Activated T-cell treated with anti-CD3 and anti-CD28 coated beads, Interleukin-2, amount 50 U/mL, for 4 hours (primary cell): ENCODE data around the gene RARRES2. TPM values are rescaled to one million over a fixed set of nuclear protein-coding genes. Genes with fewer than 3 reads are reported as not detected.
"Not testable (repeated sequence)": the region's sequence is repeated elsewhere in the genome, so short reads cannot be mapped to it uniquely, and the experiment has no call there.

Source experiments
- ATAC-seq, 2 donors: fragments of 200-7000 bp; cut with Tn5 transposase; one replicate each; pipeline ENCODE4 v1.10.0; 2021
- DNase-seq: peaks from one replicate; pipeline ENCODE4 v3.0.0-alpha.2; 2020
- H3K27me3 Mint-ChIP-seq: one replicate; pipeline ENCODE4 v1.8.0; 2021; ENCODE audit warnings: low read depth, mixed read lengths
- H3K36me3 Mint-ChIP-seq: one replicate; pipeline ENCODE4 v1.8.0; 2022; ENCODE audit warnings: mixed read lengths; ENCODE audit not compliant: insufficient read depth
- H3K4me1 Mint-ChIP-seq: one replicate; pipeline ENCODE4 v1.8.0; 2021; ENCODE audit warnings: low read depth, mixed read lengths
- H3K4me3 Mint-ChIP-seq: one replicate; pipeline ENCODE4 v1.8.0; 2021; ENCODE audit warnings: mild to moderate bottlenecking, moderate library complexity, mixed read lengths
- H3K9me3 Mint-ChIP-seq: one replicate; pipeline ENCODE4 v1.8.0; 2021; ENCODE audit warnings: mixed read lengths
- total RNA-seq, 3 donors: library from RNA; stranded (reverse); gene quantifications; one replicate each; pipeline ENCODE4 v1.2.1, GENCODE V29; 2021

The RARRES2 gene
- total RNA-seq, 3 donors from 2014 or later, result 1.2 to 1.4 (median 1.3) TPM

GRCh38 chr7:150316987-150317386 is 24.4 kb downstream of the RARRES2 start:
- not testable (repeated sequence) for H3K9me3 Mint-ChIP-seq
- H3K4me1 Mint-ChIP-seq, result peaks cover 21% of the 10 kb centered on the region

GRCh38 chr7:150314639-150315239 is 26.7 kb downstream of the RARRES2 start:
- H3K9me3 Mint-ChIP-seq, result no peaks in the 10 kb centered on the region
- no peak for ATAC-seq
- no peak overlapping the region for H3K4me3 Mint-ChIP-seq
- no peaks in the 10 kb centered on the region for H3K27me3 Mint-ChIP-seq
- H3K4me1 Mint-ChIP-seq, result peaks cover 2% of the 10 kb centered on the region
- H3K36me3 Mint-ChIP-seq, result peaks cover 11% of the 10 kb centered on the region
- no peak for DNase-seq

More at GRCh38 chr7:150316987-150317386, 24.4 kb downstream of the RARRES2 start:
- not testable (repeated sequence) for H3K4me3 Mint-ChIP-seq, DNase-seq, ATAC-seq, H3K27me3 Mint-ChIP-seq
- H3K36me3 Mint-ChIP-seq, result peaks cover 11% of the 10 kb centered on the region

- Mint-ChIP-seq H3K27me3 (no peaks in the 10 kb centered on the region), H3K36me3 (peaks cover 11% of the 10 kb centered on the region), H3K9me3 (no peaks in the 10 kb centered on the region), H3K4me1 (peaks cover 2% of the 10 kb centered on the region), H3K4me3 (no peak overlapping the region)
- DNase-seq (no peak), ATAC-seq (no peak)
Measured at GRCh38 chr7:150313870-150314269, 27.6 kb downstream of the RARRES2 start.

- ATAC-seq, result no peak
- Mint-ChIP-seq H3K9me3 (no peaks in the 10 kb centered on the region), H3K4me1 (peaks cover 5% of the 10 kb centered on the region)
Measured at GRCh38 chr7:150313367-150313809, 28.0 kb downstream of the RARRES2 start.

GRCh38 chr7:150312649-150313366 is 28.6 kb downstream of the RARRES2 start:
- DNase-seq, H3K4me1 Mint-ChIP-seq, ATAC-seq, H3K36me3 Mint-ChIP-seq, H3K4me3 Mint-ChIP-seq, H3K9me3 Mint-ChIP-seq, H3K27me3 Mint-ChIP-seq: not testable (repeated sequence)

More at GRCh38 chr7:150313367-150313809, 28.0 kb downstream of the RARRES2 start:
- DNase-seq, result no peak
- no peak overlapping the region for H3K4me3 Mint-ChIP-seq
- peaks cover 11% of the 10 kb centered on the region for H3K36me3 Mint-ChIP-seq
- no peaks in the 10 kb centered on the region for H3K27me3 Mint-ChIP-seq

GRCh38 chr7:150311711-150312110 is 29.7 kb downstream of the RARRES2 start:
- DNase-seq (no peak), ATAC-seq (no peak)
- Mint-ChIP-seq H3K4me1 (peaks cover 5% of the 10 kb centered on the region), H3K9me3 (no peaks in the 10 kb centered on the region), H3K36me3 (peaks cover 6% of the 10 kb centered on the region), H3K27me3 (no peaks in the 10 kb centered on the region), H3K4me3 (no peak overlapping the region)

- no peak overlapping the region for H3K4me3 Mint-ChIP-seq
- no peaks in the 10 kb centered on the region for H3K27me3 Mint-ChIP-seq
- H3K4me1 Mint-ChIP-seq, result peaks cover 5% of the 10 kb centered on the region
- DNase-seq (no peak), ATAC-seq (no peak)
- peaks cover 6% of the 10 kb centered on the region for H3K36me3 Mint-ChIP-seq
- no peaks in the 10 kb centered on the region for H3K9me3 Mint-ChIP-seq
Measured at GRCh38 chr7:150311146-150311545, 30.3 kb downstream of the RARRES2 start.

- H3K36me3 Mint-ChIP-seq, result peaks cover 3% of the 10 kb centered on the region
- H3K27me3 Mint-ChIP-seq, result no peaks in the 10 kb centered on the region
- no peak overlapping the region for H3K4me3 Mint-ChIP-seq
- ATAC-seq, result no peak
- peaks cover 5% of the 10 kb centered on the region for H3K4me1 Mint-ChIP-seq
- H3K9me3 Mint-ChIP-seq, result no peaks in the 10 kb centered on the region
- no peak for DNase-seq
Measured at GRCh38 chr7:150308575-150308974, 32.9 kb downstream of the RARRES2 start.

GRCh38 chr7:150307904-150308303 is 33.5 kb downstream of the RARRES2 start:
- no peaks in the 10 kb centered on the region for H3K27me3 Mint-ChIP-seq
- H3K36me3 Mint-ChIP-seq, result peaks cover 1% of the 10 kb centered on the region
- ATAC-seq (no peak), DNase-seq (no peak)
- peaks cover 5% of the 10 kb centered on the region for H3K4me1 Mint-ChIP-seq
- H3K9me3 Mint-ChIP-seq, result no peaks in the 10 kb centered on the region
- H3K4me3 Mint-ChIP-seq, result no peak overlapping the region

- Mint-ChIP-seq H3K27me3 (no peaks in the 10 kb centered on the region), H3K9me3 (no peaks in the 10 kb centered on the region), H3K4me1 (peaks cover 5% of the 10 kb centered on the region), H3K4me3 (no peak overlapping the region), H3K36me3 (peaks cover 1% of the 10 kb centered on the region)
- DNase-seq, result no peak
- no peak for ATAC-seq
Measured at GRCh38 chr7:150307129-150307528, 34.3 kb downstream of the RARRES2 start.

- not testable (repeated sequence) for ATAC-seq, H3K27me3 Mint-ChIP-seq
Measured at GRCh38 chr7:150306377-150306776, 35.1 kb downstream of the RARRES2 start.

GRCh38 chr7:150305903-150306284 is 35.5 kb downstream of the RARRES2 start:
- not testable (repeated sequence) for DNase-seq, H3K36me3 Mint-ChIP-seq, H3K4me1 Mint-ChIP-seq, H3K27me3 Mint-ChIP-seq, ATAC-seq, H3K9me3 Mint-ChIP-seq, H3K4me3 Mint-ChIP-seq

More at GRCh38 chr7:150306377-150306776, 35.1 kb downstream of the RARRES2 start:
- H3K4me3 Mint-ChIP-seq, H3K9me3 Mint-ChIP-seq, H3K4me1 Mint-ChIP-seq, H3K36me3 Mint-ChIP-seq, DNase-seq: not testable (repeated sequence)

GRCh38 chr7:150305259-150305902 is 36.0 kb downstream of the RARRES2 start:
- not testable (repeated sequence) for DNase-seq, H3K4me3 Mint-ChIP-seq, ATAC-seq, H3K4me1 Mint-ChIP-seq, H3K36me3 Mint-ChIP-seq, H3K27me3 Mint-ChIP-seq, H3K9me3 Mint-ChIP-seq

GRCh38 chr7:150304499-150305258 is 36.8 kb downstream of the RARRES2 start:
- H3K27me3 Mint-ChIP-seq, H3K4me3 Mint-ChIP-seq, H3K4me1 Mint-ChIP-seq, ATAC-seq, DNase-seq, H3K36me3 Mint-ChIP-seq, H3K9me3 Mint-ChIP-seq: not testable (repeated sequence)
